Peyer's patch (tissue), 4 donors: Measurements from ENCODE around the gene VWC2L.

Experiments
- POLR2A ChIP-seq, 2 donors: fragments of 450-650 bp; IDR thresholded peaks; one replicate each; pipeline ENCODE4 v1.5.1; 2017; ENCODE audit warnings: antibody characterized with exemption in 2 of 2, mild to moderate bottlenecking in 2 of 2, moderate library complexity in 2 of 2
- TF ChIP-seq, protein P1 (sequence below), 6 experiments: fragments of 450-650 bp in 4 of 6; fragments of 200-600 bp in 2 of 6; sonication (generic) in 1 of 6; IDR thresholded peaks; one replicate each; pipeline ENCODE4 v1.5.1; 2017 to 2019; ENCODE audit warnings: antibody characterized with exemption in 6 of 6, mild to moderate bottlenecking in 3 of 6, moderate library complexity in 1 of 6

DNA sequence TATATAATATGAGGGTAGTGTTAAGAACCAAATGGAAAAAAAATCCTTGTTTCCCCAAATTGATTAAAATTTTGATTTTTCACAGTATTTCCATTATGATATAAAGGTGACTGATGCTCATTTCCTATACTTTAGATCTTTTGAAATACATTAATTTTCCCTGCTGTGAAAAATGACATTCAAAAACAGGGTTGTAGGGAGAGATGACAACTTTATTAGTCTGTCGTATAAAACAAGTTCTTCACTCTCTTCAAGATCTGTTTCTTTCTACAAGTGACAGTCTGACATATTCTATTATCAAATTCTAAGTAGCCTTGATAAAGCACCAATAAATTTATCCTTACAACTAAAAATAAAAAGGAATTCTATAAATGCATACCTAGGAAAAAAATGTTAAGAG, 45.3 kb upstream of the VWC2L start:
- TF ChIP-seq POLR2A (IDR thresholded peaks at IDR 0.05): no peak
- TF ChIP-seq, protein P1, sequence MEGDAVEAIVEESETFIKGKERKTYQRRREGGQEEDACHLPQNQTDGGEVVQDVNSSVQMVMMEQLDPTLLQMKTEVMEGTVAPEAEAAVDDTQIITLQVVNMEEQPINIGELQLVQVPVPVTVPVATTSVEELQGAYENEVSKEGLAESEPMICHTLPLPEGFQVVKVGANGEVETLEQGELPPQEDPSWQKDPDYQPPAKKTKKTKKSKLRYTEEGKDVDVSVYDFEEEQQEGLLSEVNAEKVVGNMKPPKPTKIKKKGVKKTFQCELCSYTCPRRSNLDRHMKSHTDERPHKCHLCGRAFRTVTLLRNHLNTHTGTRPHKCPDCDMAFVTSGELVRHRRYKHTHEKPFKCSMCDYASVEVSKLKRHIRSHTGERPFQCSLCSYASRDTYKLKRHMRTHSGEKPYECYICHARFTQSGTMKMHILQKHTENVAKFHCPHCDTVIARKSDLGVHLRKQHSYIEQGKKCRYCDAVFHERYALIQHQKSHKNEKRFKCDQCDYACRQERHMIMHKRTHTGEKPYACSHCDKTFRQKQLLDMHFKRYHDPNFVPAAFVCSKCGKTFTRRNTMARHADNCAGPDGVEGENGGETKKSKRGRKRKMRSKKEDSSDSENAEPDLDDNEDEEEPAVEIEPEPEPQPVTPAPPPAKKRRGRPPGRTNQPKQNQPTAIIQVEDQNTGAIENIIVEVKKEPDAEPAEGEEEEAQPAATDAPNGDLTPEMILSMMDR (IDR thresholded peaks at IDR 0.05): no peak
